KBM-7 (cell line): ENCODE measurements around the gene RETREG1.

Source experiments
- DNase-seq: peaks from one replicate; pipeline ENCODE4 v3.0.0-alpha.2; 2015
- in situ Hi-C: fragments of 300-500 bp; cut with MboI; formaldehyde crosslinking; loops from 2 replicates; pipeline ENCODE4 v1.14.3; 2020; ENCODE audit warnings: low sequenced_read_pairs, low pct_unique_long_range_greater_than_20kb, mixed read lengths

The RETREG1 gene

DNA sequence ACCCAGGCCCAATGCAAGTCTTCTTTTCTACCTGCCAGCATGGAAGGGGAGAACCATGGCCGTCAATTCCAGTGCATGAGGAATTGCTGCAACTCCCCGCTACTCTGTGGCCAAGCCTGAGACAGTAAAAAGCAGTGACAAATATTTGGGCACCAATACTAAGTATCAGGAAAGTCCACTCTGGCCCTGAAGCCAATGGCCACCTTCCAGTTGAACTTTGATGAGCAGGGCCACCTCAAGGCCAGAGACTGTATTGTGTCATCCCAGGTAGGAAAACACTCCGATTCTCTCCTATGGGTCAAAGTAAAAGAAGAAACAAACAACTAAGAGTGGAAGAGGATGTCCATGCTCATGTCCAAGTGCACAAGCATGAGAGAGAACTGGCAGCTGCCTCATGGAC is 27.1 kb downstream of the RETREG1 start:
- no peak for DNase-seq
- in situ Hi-C loops: no loop called here

- in situ Hi-C loops: no loop called here
- DNase-seq: no peak
These were observed 28.2 kb downstream of the RETREG1 start for GRCh38 chr5:16588434-16589214.

DNA sequence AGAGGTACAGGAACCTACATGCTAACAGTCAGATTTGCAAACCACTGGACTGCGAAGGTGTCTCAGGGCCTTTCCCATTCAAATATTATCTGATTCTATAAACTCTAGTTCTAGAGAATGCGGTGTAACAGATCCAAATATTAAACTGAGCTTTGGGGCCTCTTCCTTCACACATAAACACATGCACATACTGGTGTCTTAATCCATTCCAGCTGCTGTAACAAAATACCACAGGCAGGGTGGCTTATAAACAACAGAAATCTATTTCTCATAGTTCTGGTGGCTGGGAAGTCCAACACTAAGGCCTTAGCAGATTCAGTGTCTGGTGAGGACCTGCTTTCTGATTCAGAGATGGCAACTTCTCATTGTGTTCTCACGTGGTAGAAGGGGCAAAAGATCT is 30.2 kb downstream of the RETREG1 start:
- DNase-seq: no peak
- in situ Hi-C loops: no loop called here

DNA sequence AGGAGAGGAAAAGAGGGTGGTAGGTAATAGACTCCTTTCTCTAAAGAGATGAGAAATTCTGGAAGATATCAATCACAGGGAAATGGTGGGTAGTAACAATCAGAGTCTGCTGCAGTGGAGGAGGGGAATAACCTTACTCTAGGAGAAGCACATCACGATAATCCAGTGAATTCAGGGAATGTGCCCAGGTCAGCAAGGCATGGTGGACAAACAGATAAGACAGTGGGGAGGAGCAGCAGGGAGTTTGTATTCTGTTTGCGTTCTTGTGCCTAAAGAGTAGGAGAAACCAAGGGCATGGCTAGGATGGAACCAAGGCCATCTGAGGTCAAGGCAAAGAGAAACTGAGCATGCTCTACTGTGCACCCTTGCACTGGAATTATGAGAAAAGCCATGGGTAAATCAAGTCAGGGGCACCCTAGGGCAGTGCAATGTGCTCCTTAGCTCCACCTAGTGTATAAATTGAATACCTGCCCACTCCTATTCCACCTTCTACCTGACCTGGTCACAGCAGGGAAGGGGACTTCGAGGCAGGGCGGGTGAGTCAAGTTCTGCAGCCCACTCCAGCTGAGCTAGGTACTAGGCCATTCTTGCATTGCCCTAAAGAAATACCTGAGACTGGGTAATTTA is 31.6 kb downstream of the RETREG1 start:
- DNase-seq: no peak

DNA sequence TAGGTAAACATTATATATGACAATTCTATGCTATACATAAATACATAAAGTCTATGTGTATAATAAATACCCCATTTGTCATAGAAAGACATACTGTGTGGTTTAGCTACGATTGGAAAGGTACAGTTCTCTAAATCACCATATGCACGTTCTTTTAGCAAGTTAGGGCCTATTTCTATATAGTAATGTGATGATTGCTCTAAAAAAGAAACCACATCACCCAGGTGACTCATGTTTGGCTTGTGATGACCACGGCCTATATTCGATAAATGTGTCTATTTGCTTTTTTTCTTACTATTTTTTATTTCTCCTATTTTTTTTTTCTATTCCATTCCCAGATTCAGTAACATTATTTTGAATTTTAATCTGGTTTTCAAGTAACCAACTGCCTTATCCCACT is 34.7 kb downstream of the RETREG1 start:
- DNase-seq: no peak
- in situ Hi-C loops: no loop called here

More for the DNA sequence above, 31.6 kb downstream of the RETREG1 start:
- in situ Hi-C loops: no loop called here

DNA sequence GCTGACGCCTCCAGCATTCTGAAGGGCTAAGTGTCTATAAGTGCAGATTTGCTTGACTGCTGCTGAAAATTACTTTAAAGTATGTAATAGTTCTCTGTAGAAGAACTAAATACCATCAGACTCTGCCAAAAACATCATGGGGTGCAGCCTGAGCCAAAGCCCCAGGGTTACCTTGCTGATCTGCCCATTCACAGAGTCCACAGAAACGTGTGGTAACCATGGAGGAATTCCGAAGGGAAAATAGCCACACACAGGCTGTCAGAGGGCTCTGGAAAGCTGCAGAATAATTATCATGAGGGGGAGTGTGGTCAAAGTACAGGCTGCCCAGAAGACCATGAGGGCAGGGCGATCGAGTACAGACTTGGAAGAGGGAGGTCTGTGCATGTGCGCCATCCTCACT is 36.4 kb downstream of the RETREG1 start:
- in situ Hi-C loops: no loop called here
- no peak for DNase-seq

DNA sequence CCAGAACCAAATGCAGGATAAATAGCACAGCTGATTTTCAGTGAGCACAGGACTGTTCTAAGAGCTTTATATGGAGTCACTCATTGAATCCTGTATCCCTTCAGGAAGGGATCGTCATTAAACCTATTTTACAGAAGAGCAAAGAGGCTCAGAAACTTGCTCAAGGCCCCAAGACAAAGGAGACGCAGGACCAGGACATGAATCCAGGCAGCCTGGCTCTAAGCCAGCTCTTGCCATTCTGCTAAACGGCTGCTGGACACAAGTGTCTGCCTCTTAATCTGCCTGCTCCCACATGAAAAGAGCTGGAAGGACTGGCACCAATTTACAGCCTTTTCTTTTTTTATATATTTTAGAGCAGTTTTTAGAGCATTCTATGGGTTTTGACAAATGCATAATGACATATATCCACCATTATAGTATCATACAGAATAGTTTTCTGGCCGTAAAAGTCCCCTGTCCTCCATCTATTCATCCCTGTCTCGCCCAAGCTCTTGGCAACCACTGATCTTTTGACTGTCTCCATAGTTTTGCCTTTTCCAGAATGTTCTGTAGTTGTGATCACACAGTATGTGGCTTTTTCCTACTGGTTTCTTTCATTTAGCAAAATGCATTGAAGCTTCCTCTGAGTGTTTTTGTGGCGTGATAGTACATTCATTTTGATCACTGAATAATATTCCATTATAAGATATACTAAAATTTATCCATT is 37.5 kb downstream of the RETREG1 start:
- in situ Hi-C loops: no loop called here
- DNase-seq: no peak

GRCh38 chr5:16578474-16578883 is 38.3 kb downstream of the RETREG1 start:
- in situ Hi-C loops: no loop called here
- no peak for DNase-seq

DNA sequence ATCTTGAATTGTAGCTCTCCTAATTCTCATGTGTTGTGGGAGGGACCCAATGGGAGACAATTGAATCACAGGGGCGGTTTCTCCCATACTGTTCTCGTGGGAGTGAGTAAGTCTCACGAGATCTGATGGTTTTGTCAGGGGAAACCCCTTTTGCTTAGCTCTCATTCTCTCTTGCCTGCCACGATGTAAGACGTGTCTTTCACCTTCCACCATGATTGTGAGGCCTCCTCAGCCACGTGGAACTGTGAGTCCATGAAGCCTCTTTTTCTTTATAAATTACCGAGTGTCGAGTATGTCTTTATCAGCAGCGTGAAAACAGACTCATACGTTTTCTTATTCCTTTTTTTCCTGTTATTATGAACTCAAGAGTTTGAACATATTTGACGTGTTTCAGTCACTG is 39.1 kb downstream of the RETREG1 start:
- DNase-seq: no peak
- in situ Hi-C loops: no loop called here

DNA sequence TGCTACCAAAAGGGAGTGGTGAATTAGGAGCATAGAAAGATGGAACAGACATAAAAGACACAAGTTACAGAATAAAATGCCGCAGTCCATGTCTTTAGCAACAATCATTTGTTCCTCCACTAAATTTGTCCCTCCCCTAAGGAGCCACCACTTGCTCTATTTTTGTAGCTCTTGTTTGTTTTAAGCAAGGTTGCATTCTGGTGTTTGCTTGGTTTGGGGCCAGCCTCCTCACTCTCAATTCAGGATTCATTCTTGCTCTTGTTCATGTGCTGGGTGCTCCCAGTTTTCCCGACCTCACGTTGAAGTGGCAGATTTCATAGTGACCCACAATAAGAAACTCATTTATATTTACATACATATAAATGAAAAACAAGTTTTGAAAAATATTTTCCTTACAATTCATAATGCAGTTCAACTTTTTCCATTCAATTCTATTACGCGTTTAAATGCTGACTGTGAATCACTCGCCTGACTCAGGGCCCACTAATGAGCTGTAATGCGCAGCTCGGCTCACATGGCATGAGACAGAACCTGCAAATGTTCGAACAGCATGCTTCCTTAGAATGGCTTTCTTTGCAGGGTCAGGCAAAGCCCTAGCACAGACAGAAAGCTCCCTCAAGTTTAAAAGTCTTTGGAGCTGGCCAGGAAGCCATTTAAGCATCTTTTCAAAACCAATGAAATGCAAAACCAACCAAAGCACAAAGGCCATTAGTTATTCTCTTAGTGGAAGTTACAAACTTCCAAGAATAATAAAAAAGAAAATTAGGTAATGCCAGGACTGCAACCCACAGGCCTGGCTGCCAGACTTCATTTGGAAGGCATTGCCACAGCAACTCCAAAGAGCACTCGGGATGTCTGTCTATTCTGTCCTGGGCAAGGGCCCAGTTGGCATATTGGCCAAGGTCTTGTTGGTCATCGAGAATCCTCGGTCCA is 41.7 kb downstream of the RETREG1 start:
- no peak for DNase-seq

DNA sequence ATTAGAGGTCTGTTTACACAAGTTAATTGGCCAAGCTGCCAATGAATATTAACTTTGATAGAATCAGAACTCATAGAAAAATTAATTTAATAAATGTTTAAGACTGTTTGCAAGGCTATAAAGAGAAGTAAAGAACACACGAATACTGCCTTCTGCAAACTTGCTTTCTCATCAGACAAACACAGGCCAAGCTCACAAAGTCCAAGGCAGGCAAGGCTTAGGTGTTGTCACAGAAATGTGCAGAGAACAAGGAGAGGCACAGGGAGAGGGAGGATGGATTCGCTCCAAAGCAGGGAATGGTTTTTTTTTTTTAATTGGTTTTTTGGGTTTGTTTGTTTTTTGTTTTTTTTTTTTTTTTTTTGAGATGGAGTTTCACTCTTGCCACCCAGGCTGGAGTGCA is 43.4 kb downstream of the RETREG1 start:
- in situ Hi-C loops: no loop called here
- DNase-seq: no peak

More for the DNA sequence above, 41.7 kb downstream of the RETREG1 start:
- in situ Hi-C loops: no loop called here

DNA sequence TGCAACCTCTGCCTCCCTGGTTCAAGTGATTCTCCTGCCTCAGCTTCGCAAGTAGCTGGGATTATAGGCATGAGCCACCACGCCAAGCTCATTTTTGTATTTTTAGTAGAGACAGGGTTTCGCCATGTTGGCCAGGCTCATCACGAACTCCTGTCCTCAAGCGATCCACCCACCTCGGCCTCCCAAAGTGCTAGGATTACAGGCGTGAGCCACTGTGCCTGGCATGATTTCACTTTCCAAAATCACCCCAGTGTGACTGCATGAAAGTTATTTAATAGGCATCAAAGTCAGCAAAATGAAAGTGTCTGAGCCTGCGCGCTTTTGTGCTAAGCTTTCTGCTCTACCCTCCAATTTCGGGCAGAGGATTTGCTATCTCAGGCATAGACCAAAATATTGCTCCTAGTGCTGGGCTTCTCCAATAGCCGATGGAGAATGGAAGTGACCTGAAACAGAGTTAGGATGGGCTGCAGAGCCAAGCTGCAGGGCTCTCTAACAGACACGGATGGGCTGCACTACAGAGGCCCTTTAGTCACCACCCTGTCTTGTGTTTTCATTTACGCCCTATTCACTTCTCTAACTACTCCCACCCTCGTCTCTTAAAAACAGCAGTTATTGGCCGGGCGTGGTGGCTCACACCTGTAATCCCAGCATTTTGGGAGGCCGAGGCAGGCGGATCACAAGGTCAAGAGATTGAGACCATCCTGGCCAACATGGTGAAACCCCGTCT is 44.3 kb downstream of the RETREG1 start:
- no peak for DNase-seq
- in situ Hi-C loops: no loop called here

DNA sequence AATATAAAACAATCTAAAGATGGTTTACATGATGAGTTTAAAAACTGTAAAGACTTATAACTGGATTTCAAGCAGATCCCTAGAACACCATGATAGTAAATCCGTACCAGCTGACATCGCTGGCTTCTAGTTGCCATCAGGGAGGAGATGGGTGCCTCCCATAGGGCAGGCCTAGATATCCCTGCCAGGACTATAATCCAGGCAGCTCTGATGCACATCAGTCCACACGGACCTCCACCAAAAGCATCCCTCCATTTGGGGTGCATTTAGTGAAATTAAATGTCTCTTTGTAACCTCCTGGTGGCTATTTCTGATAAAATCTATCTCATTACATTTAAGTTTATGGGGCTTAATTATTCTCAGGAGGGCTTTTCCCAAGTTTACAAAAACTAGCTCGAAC is 45.8 kb downstream of the RETREG1 start:
- no peak for DNase-seq
- in situ Hi-C loops: no loop called here

DNA sequence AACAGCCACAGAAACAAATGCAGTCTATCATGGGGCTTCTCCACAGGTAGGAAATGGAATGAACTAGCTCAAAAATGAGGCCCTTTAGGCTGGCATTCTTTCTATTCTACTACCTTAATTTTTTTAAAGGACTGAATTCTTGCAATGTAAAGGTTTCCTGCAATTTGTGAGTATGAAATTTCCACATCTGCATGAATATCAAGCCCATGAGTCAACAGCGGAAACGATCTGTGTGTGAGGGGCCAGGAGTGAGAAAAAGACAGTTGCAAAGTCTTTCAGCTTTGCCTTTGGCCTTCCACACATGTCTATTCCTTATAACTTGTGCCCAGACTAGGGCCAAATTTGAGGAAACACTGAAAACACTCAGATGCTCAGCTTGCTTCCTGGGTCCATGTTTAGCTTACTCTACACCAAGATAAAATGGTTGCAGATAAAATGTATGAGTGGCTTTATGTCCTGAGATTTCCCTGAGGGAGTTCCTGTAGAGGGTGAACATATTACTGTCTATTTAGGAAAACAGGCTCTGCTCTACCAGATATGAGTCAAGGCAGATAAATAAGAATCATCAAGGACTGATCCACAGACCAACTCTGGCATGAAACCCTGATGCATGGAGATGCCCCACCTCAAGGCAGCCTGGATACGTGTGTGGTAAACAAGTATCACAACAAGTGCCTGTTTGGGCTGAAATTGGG is 46.5 kb downstream of the RETREG1 start:
- no peak for DNase-seq
- in situ Hi-C loops: no loop called here

GRCh38 chr5:16568875-16569580 is 47.8 kb downstream of the RETREG1 start:
- in situ Hi-C loops: no loop called here
- DNase-seq: no peak

GRCh38 chr5:16567365-16567764 is 49.4 kb downstream of the RETREG1 start:
- DNase-seq: no peak
- in situ Hi-C loops: no loop called here

GRCh38 chr5:16565118-16565517 is 51.7 kb downstream of the RETREG1 start:
- in situ Hi-C loops: no loop called here
- no peak for DNase-seq
